A673 (cell line): Measurements from ENCODE around the gene GSTK1. TPM values are rescaled to one million over a fixed set of nuclear protein-coding genes. Genes with fewer than 3 reads are reported as not detected.

ENCODE experiments used
- BruUV-seq: library from RNA; stranded (reverse); fragments of 400-500 nt; replicated peaks from 2 replicates; lab custom pipeline; 2021; lab: Mats Ljungman, UMichigan
- CTCF ChIA-PET: fragments of 300-600 bp; sonication (Branson Sonifier 250); formaldehyde crosslinking; loops from one replicate; lab custom pipeline; 2022; ENCODE audit warnings: antibody characterized with exemption; lab: Charles Lee
- POLR2A ChIA-PET: fragments of 300-600 bp; sonication (Branson Sonifier 250); formaldehyde crosslinking; loops from one replicate; lab custom pipeline; 2022; ENCODE audit warnings: antibody characterized with exemption; ENCODE audit not compliant: low non-redundant PET; lab: Charles Lee
- DNase-seq: peaks from one replicate; pipeline ENCODE4 v3.0.0-alpha.2; 2015; ENCODE audit warnings: low spot score
- H3K27ac ChIP-seq: fragments of 200-600 bp; sonication (generic); 2 replicates; pipeline ENCODE4 v1.5.1; 2016; ENCODE audit warnings: mixed run types, low read depth, mild to moderate bottlenecking, mixed read lengths, antibody characterized with exemption, low read length; ENCODE audit not compliant: poor library complexity, severe bottlenecking
- H3K27me3 ChIP-seq: fragments of 200-600 bp; sonication (generic); replicated peaks from 2 replicates; pipeline ENCODE4 v1.6.1; 2017; ENCODE audit warnings: mixed run types, low read depth, mild to moderate bottlenecking, mixed read lengths, antibody characterized with exemption, low read length; ENCODE audit not compliant: insufficient read depth, poor library complexity
- H3K36me3 ChIP-seq: fragments of 200-600 bp; sonication (generic); 2 replicates; pipeline ENCODE4 v1.6.1; 2016; ENCODE audit warnings: mixed run types, mild to moderate bottlenecking, mixed read lengths, antibody characterized with exemption, low read length; ENCODE audit not compliant: insufficient read depth, poor library complexity, severe bottlenecking
- H3K4me1 ChIP-seq: fragments of 200-600 bp; sonication (generic); 2 replicates; pipeline ENCODE4 v1.6.1; 2017; ENCODE audit warnings: mixed run types, mild to moderate bottlenecking, mixed read lengths, antibody characterized with exemption, low read length; ENCODE audit not compliant: insufficient read depth, poor library complexity, severe bottlenecking
- H3K4me3 ChIP-seq: fragments of 200-600 bp; sonication (generic); 2 replicates; pipeline ENCODE4 v1.5.1; 2016; ENCODE audit warnings: low read depth, mixed run types, mild to moderate bottlenecking, mixed read lengths, low read length; ENCODE audit not compliant: poor library complexity, severe bottlenecking
- H3K9me3 ChIP-seq: fragments of 200-600 bp; sonication (generic); 2 replicates; pipeline ENCODE4 v1.6.1; 2016; ENCODE audit warnings: mixed run types, low read depth, mild to moderate bottlenecking, mixed read lengths, antibody characterized with exemption, low read length; ENCODE audit not compliant: poor library complexity, severe bottlenecking
- EZH2 ChIP-seq: fragments of 200-600 bp; sonication (generic); IDR thresholded peaks from 2 replicates; pipeline ENCODE4 v1.6.1; 2017; ENCODE audit warnings: borderline replicate concordance, low read depth, mild to moderate bottlenecking, mixed read lengths, antibody characterized with exemption, low read length; ENCODE audit not compliant: poor library complexity, severe bottlenecking
- intact Hi-C: fragments of 100-400 bp; cut with micrococcal nuclease; formaldehyde crosslinking; loops from one replicate; pipeline ENCODE4 v1.10.0; 2022; ENCODE audit not compliant: unreplicated experiment
- total RNA-seq: library from RNA; stranded (reverse); gene quantifications from 2 replicates; pipeline ENCODE4 v1.2.3, GENCODE V29; 2021
- TF ChIP-seq, protein P1 (sequence below): fragments of 300-800, 200-600 bp; sonication (generic); conservative IDR thresholded peaks from 2 replicates; pipeline ENCODE4 v1.5.1; 2017; ENCODE audit warnings: low read depth, mild to moderate bottlenecking, antibody characterized with exemption, low read length, moderate library complexity, mixed read lengths

The GSTK1 gene
- total RNA-seq, 1 experiment from 2014 or later, result 43.1 TPM

DNA sequence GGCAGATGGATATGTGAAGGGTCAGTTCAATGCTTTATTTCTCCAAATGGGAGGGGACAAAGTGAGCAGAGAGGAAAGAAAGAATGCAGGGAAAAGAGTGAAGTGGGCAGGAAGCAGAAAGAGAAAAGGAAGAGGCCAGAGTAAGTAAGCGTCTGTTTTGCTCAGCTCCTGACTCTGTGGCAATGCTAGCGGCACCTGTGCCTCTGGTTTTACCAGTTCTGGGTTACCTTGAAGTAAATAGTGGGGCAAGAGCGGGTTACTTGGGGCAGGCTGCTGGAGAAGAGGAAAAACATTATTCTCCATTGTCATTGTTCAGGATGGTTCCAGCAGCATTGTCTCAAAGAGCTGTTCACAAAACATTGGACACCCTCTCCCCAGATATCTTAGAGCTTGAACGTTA is 39.5 kb upstream of the GSTK1 start:
- Histone ChIP-seq H3K4me1 (peaks cover 3% of the 10 kb centered on the region), H3K27ac (no peak overlapping the region), H3K27me3 (peaks cover 16% of the 10 kb centered on the region), H3K36me3 (no peaks in the 10 kb centered on the region), H3K9me3 (no peaks in the 10 kb centered on the region), H3K4me3 (no peak overlapping the region)
- CTCF ChIA-PET, result interaction anchor here (1.0 kb wide), 1 partner anchor 9 kb away, joined by 6 read pairs; no protein-coding TSS in a partner anchor
- intact Hi-C loops, result no loop called here
- BruUV-seq, result no TSS peak
- DNase-seq, result no peak
- POLR2A ChIA-PET, result no interaction called here
- TF ChIP-seq EZH2, result no peak
- TF ChIP-seq, protein P1, sequence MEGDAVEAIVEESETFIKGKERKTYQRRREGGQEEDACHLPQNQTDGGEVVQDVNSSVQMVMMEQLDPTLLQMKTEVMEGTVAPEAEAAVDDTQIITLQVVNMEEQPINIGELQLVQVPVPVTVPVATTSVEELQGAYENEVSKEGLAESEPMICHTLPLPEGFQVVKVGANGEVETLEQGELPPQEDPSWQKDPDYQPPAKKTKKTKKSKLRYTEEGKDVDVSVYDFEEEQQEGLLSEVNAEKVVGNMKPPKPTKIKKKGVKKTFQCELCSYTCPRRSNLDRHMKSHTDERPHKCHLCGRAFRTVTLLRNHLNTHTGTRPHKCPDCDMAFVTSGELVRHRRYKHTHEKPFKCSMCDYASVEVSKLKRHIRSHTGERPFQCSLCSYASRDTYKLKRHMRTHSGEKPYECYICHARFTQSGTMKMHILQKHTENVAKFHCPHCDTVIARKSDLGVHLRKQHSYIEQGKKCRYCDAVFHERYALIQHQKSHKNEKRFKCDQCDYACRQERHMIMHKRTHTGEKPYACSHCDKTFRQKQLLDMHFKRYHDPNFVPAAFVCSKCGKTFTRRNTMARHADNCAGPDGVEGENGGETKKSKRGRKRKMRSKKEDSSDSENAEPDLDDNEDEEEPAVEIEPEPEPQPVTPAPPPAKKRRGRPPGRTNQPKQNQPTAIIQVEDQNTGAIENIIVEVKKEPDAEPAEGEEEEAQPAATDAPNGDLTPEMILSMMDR, result no peak

DNA sequence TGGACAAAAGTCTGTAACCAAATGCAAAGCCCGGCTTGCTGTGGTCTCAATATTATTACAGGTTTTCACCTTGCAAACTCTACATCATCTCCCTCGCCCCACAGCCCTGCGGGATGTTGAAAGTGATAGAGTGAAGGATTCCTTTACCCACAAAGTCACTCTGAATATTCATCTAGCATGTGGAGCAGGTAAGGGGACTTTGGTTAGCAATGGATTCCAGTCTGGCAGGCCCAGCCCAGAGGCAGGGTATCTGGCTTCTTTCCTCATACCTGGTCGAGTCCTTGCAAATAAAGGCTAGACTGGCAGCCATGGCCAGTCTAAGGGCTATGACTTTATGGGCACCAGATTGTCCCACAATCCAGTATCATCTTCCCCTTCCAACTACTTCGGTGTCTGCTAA is 38.2 kb upstream of the GSTK1 start:
- no TSS peak for BruUV-seq
- no peaks in the 10 kb centered on the region for H3K36me3 ChIP-seq
- CTCF ChIA-PET, result no interaction called here
- no peak for DNase-seq
- H3K4me3 ChIP-seq, result no peak overlapping the region
- TF ChIP-seq, protein P1, result no peak
- TF ChIP-seq EZH2, result no peak
- intact Hi-C loops, result no loop called here
- H3K9me3 ChIP-seq, result no peaks in the 10 kb centered on the region
- peaks cover 14% of the 10 kb centered on the region for H3K4me1 ChIP-seq
- no peak overlapping the region for H3K27ac ChIP-seq
- H3K27me3 ChIP-seq, result peaks cover 16% of the 10 kb centered on the region
- POLR2A ChIA-PET, result no interaction called here

DNA sequence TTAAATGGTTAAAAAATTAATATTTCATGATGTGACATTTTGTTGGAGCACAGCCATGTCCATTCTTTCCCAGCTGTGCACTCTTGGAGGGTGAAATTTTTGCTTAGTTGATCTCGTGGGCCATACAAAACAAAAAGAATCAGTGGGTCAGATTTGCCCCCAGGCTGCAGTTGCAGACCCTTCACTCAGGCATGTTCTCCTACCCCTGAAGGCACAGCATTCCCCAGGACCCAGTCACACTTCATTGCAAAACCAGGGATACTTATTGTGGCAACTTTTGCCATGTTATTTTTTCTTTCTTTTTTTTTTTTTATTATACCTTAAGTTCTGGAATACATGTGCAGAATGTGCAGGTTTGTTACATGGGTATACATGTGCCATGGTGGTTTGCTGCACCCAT is 35.4 kb upstream of the GSTK1 start:
- no peak overlapping the region for H3K4me3 ChIP-seq
- H3K4me1 ChIP-seq, result peaks cover 14% of the 10 kb centered on the region
- no TSS peak for BruUV-seq
- TF ChIP-seq, protein P1, result no peak
- no peak for TF ChIP-seq EZH2
- ChIA-PET CTCF (no interaction called here), POLR2A (no interaction called here)
- H3K9me3 ChIP-seq, result no peaks in the 10 kb centered on the region
- H3K36me3 ChIP-seq, result no peaks in the 10 kb centered on the region
- intact Hi-C loops, result no loop called here
- H3K27me3 ChIP-seq, result peaks cover 7% of the 10 kb centered on the region
- no peak for DNase-seq
- H3K27ac ChIP-seq, result no peak overlapping the region
